ENCODE measurements around the gene DPP6. TPM values are rescaled to one million over a fixed set of nuclear protein-coding genes. Genes with fewer than 3 reads are reported as not detected.

Gene DPP6
- total and polyA plus RNA-seq, 2 experiments from 2014 or later = not detected

DNA sequence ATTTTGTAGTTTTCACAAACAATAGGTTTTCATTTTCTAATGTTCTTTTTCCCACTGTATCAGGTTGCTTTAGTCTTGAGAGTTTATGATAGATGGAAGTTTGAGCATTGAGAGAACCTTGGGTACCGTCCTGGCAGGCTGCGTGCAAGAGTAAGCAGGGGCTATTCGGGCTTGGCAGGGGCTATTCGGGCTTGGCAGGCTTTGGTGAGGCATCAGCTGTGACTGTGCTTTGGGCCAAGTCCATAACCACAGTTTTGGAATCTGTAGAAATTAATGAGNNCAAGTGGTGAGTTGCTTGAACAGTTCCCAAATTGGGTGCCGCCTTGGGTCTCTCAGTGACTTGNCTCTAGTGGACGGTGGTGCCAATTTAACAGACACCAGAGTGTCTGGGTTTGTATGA lies 526.1 kb downstream of the DPP6 start (continued):
- TF ChIP-seq, protein P1, sequence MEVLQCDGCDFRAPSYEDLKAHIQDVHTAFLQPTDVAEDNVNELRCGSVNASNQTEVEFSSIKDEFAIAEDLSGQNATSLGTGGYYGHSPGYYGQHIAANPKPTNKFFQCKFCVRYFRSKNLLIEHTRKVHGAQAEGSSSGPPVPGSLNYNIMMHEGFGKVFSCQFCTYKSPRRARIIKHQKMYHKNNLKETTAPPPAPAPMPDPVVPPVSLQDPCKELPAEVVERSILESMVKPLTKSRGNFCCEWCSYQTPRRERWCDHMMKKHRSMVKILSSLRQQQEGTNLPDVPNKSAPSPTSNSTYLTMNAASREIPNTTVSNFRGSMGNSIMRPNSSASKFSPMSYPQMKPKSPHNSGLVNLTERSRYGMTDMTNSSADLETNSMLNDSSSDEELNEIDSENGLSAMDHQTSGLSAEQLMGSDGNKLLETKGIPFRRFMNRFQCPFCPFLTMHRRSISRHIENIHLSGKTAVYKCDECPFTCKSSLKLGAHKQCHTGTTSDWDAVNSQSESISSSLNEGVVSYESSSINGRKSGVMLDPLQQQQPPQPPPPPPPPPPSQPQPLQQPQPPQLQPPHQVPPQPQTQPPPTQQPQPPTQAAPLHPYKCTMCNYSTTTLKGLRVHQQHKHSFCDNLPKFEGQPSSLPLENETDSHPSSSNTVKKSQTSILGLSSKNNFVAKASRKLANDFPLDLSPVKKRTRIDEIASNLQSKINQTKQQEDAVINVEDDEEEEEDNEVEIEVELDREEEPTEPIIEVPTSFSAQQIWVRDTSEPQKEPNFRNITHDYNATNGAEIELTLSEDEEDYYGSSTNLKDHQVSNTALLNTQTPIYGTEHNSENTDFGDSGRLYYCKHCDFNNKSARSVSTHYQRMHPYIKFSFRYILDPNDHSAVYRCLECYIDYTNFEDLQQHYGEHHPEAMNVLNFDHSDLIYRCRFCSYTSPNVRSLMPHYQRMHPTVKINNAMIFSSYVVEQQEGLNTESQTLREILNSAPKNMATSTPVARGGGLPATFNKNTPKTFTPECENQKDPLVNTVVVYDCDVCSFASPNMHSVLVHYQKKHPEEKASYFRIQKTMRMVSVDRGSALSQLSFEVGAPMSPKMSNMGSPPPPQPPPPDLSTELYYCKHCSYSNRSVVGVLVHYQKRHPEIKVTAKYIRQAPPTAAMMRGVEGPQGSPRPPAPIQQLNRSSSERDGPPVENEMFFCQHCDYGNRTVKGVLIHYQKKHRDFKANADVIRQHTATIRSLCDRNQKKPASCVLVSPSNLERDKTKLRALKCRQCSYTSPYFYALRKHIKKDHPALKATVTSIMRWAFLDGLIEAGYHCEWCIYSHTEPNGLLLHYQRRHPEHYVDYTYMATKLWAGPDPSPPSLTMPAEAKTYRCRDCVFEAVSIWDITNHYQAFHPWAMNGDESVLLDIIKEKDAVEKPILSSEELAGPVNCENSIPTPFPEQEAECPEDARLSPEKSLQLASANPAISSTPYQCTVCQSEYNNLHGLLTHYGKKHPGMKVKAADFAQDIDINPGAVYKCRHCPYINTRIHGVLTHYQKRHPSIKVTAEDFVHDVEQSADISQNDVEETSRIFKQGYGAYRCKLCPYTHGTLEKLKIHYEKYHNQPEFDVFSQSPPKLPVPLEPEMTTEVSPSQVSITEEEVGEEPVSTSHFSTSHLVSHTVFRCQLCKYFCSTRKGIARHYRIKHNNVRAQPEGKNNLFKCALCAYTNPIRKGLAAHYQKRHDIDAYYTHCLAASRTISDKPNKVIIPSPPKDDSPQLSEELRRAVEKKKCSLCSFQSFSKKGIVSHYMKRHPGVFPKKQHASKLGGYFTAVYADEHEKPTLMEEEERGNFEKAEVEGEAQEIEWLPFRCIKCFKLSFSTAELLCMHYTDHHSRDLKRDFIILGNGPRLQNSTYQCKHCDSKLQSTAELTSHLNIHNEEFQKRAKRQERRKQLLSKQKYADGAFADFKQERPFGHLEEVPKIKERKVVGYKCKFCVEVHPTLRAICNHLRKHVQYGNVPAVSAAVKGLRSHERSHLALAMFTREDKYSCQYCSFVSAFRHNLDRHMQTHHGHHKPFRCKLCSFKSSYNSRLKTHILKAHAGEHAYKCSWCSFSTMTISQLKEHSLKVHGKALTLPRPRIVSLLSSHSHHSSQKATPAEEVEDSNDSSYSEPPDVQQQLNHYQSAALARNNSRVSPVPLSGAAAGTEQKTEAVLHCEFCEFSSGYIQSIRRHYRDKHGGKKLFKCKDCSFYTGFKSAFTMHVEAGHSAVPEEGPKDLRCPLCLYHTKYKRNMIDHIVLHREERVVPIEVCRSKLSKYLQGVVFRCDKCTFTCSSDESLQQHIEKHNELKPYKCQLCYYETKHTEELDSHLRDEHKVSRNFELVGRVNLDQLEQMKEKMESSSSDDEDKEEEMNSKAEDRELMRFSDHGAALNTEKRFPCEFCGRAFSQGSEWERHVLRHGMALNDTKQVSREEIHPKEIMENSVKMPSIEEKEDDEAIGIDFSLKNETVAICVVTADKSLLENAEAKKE (CRISPR knock-in tag; IDR thresholded peaks at IDR 0.05) = no peak
- TF ChIP-seq JUNB (IDR thresholded peaks at IDR 0.05; ENCODE audit: unreplicated experiment) (no peak), STAT1 (IDR thresholded peaks at IDR 0.05; ENCODE audit: unreplicated experiment) (no peak), CREB1 (CRISPR knock-in tag; IDR thresholded peaks at IDR 0.05; ENCODE audit: low read depth) (no peak), EZH2phosphoT487 (IDR thresholded peaks at IDR 0.05; ENCODE audit: unreplicated experiment) (no peak)
- TF ChIP-seq, protein P2, sequence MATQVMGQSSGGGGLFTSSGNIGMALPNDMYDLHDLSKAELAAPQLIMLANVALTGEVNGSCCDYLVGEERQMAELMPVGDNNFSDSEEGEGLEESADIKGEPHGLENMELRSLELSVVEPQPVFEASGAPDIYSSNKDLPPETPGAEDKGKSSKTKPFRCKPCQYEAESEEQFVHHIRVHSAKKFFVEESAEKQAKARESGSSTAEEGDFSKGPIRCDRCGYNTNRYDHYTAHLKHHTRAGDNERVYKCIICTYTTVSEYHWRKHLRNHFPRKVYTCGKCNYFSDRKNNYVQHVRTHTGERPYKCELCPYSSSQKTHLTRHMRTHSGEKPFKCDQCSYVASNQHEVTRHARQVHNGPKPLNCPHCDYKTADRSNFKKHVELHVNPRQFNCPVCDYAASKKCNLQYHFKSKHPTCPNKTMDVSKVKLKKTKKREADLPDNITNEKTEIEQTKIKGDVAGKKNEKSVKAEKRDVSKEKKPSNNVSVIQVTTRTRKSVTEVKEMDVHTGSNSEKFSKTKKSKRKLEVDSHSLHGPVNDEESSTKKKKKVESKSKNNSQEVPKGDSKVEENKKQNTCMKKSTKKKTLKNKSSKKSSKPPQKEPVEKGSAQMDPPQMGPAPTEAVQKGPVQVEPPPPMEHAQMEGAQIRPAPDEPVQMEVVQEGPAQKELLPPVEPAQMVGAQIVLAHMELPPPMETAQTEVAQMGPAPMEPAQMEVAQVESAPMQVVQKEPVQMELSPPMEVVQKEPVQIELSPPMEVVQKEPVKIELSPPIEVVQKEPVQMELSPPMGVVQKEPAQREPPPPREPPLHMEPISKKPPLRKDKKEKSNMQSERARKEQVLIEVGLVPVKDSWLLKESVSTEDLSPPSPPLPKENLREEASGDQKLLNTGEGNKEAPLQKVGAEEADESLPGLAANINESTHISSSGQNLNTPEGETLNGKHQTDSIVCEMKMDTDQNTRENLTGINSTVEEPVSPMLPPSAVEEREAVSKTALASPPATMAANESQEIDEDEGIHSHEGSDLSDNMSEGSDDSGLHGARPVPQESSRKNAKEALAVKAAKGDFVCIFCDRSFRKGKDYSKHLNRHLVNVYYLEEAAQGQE (IDR thresholded peaks at IDR 0.05; ENCODE audit: unreplicated experiment) = no peak

DNA sequence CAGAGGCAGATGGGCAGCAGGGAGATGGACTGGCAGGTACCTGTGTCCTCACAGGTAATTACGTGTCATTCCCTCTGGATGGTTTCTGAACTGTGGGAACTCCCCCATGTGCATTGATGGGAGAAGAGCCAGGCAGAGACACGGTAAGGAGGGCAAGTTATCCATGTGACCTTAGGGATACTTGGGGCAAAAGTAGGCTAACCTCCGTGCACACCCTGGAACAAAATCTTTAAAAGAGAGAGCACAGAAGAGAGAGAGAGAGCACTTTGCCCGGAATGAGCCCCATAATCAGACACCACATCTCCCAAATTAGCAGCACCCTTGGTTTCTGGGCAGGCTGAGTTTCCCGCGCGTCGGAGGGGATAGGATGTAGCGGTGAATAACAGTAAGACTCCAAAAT lies 527.5 kb downstream of the DPP6 start:
- Histone ChIP-seq H3K36me3 (ENCODE audit: insufficient read depth) (no peaks in the 10 kb centered on the region), H3K4me3 (no peak overlapping the region), H3F3A (replicated peaks; ENCODE audit: low read depth) (peaks cover 2% of the 10 kb centered on the region; the same call in 1 of the 2 replicates), H3K4me1 (ENCODE audit: insufficient read depth) (no peaks in the 10 kb centered on the region), H3K9me2 (ENCODE audit: insufficient read depth) (no peaks in the 10 kb centered on the region), H3K27me3 (ENCODE audit: insufficient read depth) (no peaks in the 10 kb centered on the region), H4K20me1 (replicated peaks; ENCODE audit: insufficient read depth) (no peaks in the 10 kb centered on the region), H3K79me2 (replicated peaks; ENCODE audit: insufficient read depth) (no peaks in the 10 kb centered on the region), H2AFZ (no peak overlapping the region), H3K27ac (ENCODE audit: low read depth) (no peak overlapping the region), H3K4me2 (no peak overlapping the region)
- no peaks in the 10 kb centered on the region; the same call in 2 of the 3 replicates for H3K36me3 Mint-ChIP-seq (ENCODE audit: low read depth)
- no peak overlapping the region for H3K27ac Mint-ChIP-seq
- H3K4me3 Mint-ChIP-seq = no peak overlapping the region
- DNase-seq (ENCODE audit: low spot score) = no peak
- H3K9me3 Mint-ChIP-seq = no peaks in the 10 kb centered on the region
- no peak for ATAC-seq
- peaks cover 5% of the 10 kb centered on the region for H3K27me3 Mint-ChIP-seq (ENCODE audit: insufficient read depth, low read depth, poor library complexity)
- peaks cover 7% of the 10 kb centered on the region for H3K4me1 Mint-ChIP-seq
- TF ChIP-seq EZH2 (IDR thresholded peaks at IDR 0.05; ENCODE audit: low read depth, unreplicated experiment) (no peak), CREB1 (CRISPR knock-in tag; IDR thresholded peaks at IDR 0.05; ENCODE audit: low read depth) (no peak), EZH2phosphoT487 (IDR thresholded peaks at IDR 0.05; ENCODE audit: unreplicated experiment) (no peak), NANOG (IDR thresholded peaks at IDR 0.05; ENCODE audit: borderline replicate concordance) (no peak), JUNB (IDR thresholded peaks at IDR 0.05; ENCODE audit: unreplicated experiment) (no peak)
- TF ChIP-seq, protein P3, sequence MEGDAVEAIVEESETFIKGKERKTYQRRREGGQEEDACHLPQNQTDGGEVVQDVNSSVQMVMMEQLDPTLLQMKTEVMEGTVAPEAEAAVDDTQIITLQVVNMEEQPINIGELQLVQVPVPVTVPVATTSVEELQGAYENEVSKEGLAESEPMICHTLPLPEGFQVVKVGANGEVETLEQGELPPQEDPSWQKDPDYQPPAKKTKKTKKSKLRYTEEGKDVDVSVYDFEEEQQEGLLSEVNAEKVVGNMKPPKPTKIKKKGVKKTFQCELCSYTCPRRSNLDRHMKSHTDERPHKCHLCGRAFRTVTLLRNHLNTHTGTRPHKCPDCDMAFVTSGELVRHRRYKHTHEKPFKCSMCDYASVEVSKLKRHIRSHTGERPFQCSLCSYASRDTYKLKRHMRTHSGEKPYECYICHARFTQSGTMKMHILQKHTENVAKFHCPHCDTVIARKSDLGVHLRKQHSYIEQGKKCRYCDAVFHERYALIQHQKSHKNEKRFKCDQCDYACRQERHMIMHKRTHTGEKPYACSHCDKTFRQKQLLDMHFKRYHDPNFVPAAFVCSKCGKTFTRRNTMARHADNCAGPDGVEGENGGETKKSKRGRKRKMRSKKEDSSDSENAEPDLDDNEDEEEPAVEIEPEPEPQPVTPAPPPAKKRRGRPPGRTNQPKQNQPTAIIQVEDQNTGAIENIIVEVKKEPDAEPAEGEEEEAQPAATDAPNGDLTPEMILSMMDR (conservative IDR thresholded peaks at IDR 0.05; ENCODE audit: low read depth in 2 of 2) = no peak
